Measurements from ENCODE around the gene MCM7. TPM values are rescaled to one million over a fixed set of nuclear protein-coding genes. Genes with fewer than 3 reads are reported as not detected.

Gene MCM7
- total RNA-seq, 1 experiment from 2014 or later, result 109 TPM

DNA sequence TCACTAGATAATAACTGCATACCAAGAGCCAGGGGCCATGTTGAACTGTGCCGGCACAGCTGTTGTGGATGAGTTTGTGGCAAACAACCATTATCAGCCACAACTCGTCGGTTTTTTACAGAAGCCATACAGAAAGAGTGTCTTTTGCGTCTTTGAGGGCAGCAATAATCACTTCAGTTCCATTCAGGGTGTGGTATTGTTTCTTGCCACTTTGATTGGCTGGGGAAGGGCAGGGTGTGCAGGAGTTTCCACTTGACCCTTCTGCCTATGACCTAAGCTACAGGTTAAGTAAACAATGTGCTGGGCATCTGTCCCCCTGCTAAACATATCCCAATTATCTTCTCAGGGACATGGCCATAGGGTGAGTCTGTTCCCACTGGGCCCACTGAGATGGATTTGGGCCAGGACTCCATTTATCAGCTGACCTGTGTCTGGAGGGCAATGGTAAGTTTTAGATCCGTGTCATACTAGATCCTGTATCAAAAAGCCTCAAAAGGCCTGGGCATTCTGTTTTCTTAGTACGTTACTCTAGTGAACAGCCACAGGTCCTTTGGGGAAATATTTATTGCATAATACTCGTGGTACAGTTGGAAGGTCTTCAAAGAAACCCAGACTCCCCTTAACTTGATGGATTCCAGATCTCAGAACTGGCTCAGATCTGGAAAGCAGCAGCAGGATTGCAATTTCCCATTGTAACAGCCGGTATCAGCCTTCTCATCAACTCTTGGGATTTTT, 35.6 kb downstream of the MCM7 start:
- Histone ChIP-seq H2AFZ (ENCODE audit: low read length) (no peak overlapping the region), H3K4me3 (ENCODE audit: low read length) (no peak overlapping the region), H3K9ac (ENCODE audit: low read length) (no peak overlapping the region), H3K79me2 (ENCODE audit: low read length) (no peaks in the 10 kb centered on the region), H3K36me3 (ENCODE audit: insufficient read depth, low read length) (peaks cover 27% of the 10 kb centered on the region), H3K27ac (ENCODE audit: low read length) (no peak overlapping the region), H4K20me1 (ENCODE audit: insufficient read depth, low read depth, low read length) (no peaks in the 10 kb centered on the region), H3K9me2 (replicated peaks; ENCODE audit: insufficient read depth, low read length) (no peaks in the 10 kb centered on the region), H3K4me2 (ENCODE audit: low read depth, low read length, poor library complexity, severe bottlenecking) (no peak overlapping the region), H3K9me3 (ENCODE audit: low read length) (peaks cover 6% of the 10 kb centered on the region), H3K27me3 (ENCODE audit: low read length) (no peaks in the 10 kb centered on the region), H3K4me1 (ENCODE audit: low read length) (no peaks in the 10 kb centered on the region)
- no peak for DNase-seq

DNA sequence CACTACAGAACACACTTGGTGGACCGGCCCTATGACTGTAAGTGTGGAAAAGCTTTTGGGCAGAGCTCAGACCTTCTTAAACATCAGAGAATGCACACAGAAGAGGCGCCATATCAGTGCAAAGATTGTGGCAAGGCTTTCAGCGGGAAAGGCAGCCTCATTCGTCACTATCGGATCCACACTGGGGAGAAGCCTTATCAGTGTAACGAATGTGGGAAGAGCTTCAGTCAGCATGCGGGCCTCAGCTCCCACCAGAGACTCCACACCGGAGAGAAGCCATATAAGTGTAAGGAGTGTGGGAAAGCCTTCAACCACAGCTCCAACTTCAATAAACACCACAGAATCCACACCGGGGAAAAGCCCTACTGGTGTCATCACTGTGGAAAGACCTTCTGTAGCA, 37.0 kb downstream of the MCM7 start:
- Histone ChIP-seq H3K27ac (ENCODE audit: low read length) (no peak overlapping the region), H3K27me3 (ENCODE audit: low read length) (no peaks in the 10 kb centered on the region), H3K4me1 (ENCODE audit: low read length) (peaks cover 6% of the 10 kb centered on the region), H3K36me3 (ENCODE audit: insufficient read depth, low read length) (peaks cover 15% of the 10 kb centered on the region), H3K9me2 (replicated peaks; ENCODE audit: insufficient read depth, low read length) (no peaks in the 10 kb centered on the region), H3K9ac (ENCODE audit: low read length) (no peak overlapping the region), H3K79me2 (ENCODE audit: low read length) (no peaks in the 10 kb centered on the region), H3K4me3 (ENCODE audit: low read length) (no peak overlapping the region), H2AFZ (ENCODE audit: low read length) (no peak overlapping the region), H4K20me1 (ENCODE audit: insufficient read depth, low read depth, low read length) (no peaks in the 10 kb centered on the region), H3K4me2 (ENCODE audit: low read depth, low read length, poor library complexity, severe bottlenecking) (no peak overlapping the region), H3K9me3 (ENCODE audit: low read length) (no peaks in the 10 kb centered on the region)
- no peak for DNase-seq

DNA sequence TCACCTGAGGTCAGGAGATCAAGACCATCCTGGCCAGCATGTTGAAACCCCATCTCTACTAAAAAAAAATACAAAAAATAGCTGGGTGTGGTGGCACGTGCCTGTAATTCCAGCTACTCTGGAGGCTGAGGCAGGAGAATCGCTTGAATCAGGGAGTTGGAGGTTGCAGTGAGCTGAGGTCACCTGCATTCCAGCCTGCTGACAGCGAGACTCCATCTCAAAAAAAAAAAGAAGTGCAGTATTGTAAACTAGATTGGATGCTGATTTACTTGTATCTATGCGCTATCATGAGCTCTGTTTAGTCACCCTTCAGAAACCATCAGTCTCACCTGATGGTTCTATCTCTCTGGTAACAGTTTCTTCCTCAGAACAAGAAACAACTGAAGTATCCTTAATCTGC, 37.8 kb downstream of the MCM7 start:
- no peaks in the 10 kb centered on the region for H3K27me3 ChIP-seq (ENCODE audit: low read length)
- H2AFZ ChIP-seq (ENCODE audit: low read length), result no peak overlapping the region
- H4K20me1 ChIP-seq (ENCODE audit: insufficient read depth, low read depth, low read length), result no peaks in the 10 kb centered on the region
- H3K79me2 ChIP-seq (ENCODE audit: low read length), result no peaks in the 10 kb centered on the region
- no peak overlapping the region for H3K9ac ChIP-seq (ENCODE audit: low read length)
- DNase-seq, result no peak
- H3K27ac ChIP-seq (ENCODE audit: low read length), result no peak overlapping the region
- no peaks in the 10 kb centered on the region for H3K9me2 ChIP-seq (replicated peaks; ENCODE audit: insufficient read depth, low read length)
- H3K9me3 ChIP-seq (ENCODE audit: low read length), result no peaks in the 10 kb centered on the region
- H3K4me1 ChIP-seq (ENCODE audit: low read length), result peaks cover 12% of the 10 kb centered on the region
- H3K4me2 ChIP-seq (ENCODE audit: low read depth, low read length, poor library complexity, severe bottlenecking), result no peak overlapping the region
- no peak overlapping the region for H3K4me3 ChIP-seq (ENCODE audit: low read length)
- peaks cover 22% of the 10 kb centered on the region for H3K36me3 ChIP-seq (ENCODE audit: insufficient read depth, low read length)

DNA sequence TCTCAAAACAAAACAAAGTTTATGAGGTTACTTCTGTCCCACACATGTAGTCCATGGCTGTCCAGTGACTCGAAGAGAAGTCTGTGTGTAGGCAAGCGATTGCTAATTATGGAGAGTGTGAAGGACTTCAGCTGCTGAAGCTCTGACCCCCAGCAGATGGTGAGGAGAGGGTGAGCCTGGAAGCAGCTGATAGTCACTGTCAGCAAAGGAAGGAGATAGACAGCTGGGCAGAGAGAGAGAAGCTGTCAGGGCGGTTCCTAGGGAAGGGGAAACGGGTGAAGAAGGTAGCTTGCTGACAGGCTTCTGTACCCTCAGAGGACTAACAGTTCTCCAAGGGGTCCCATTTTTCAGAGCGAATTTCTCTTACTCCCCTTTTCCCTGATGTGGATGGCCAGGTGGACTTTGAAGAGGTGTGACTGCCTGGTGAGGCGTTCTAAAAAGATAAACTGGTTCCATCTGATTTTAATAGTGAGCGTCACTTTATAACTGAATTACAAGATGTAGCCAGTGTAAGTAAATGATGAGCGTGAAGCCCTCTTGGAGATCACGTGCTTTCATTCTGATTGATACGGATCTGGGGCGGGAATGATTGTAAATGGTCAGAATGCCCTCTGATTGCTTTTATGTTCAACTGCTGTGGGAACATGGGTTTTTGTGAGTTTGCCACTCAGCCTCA, 39.5 kb downstream of the MCM7 start:
- H3K9ac ChIP-seq (ENCODE audit: low read length), result no peak overlapping the region
- no peak overlapping the region for H2AFZ ChIP-seq (ENCODE audit: low read length)
- no peaks in the 10 kb centered on the region for H3K9me3 ChIP-seq (ENCODE audit: low read length)
- no peaks in the 10 kb centered on the region for H3K9me2 ChIP-seq (replicated peaks; ENCODE audit: insufficient read depth, low read length)
- peaks cover 12% of the 10 kb centered on the region for H3K4me1 ChIP-seq (ENCODE audit: low read length)
- no peak for DNase-seq
- no peak overlapping the region for H3K4me3 ChIP-seq (ENCODE audit: low read length)
- H3K27me3 ChIP-seq (ENCODE audit: low read length), result no peaks in the 10 kb centered on the region
- no peaks in the 10 kb centered on the region for H3K79me2 ChIP-seq (ENCODE audit: low read length)
- H4K20me1 ChIP-seq (ENCODE audit: insufficient read depth, low read depth, low read length), result no peaks in the 10 kb centered on the region
- H3K4me2 ChIP-seq (ENCODE audit: low read depth, low read length, poor library complexity, severe bottlenecking), result no peak overlapping the region
- H3K27ac ChIP-seq (ENCODE audit: low read length), result no peak overlapping the region
- peaks cover 19% of the 10 kb centered on the region for H3K36me3 ChIP-seq (ENCODE audit: insufficient read depth, low read length)

DNA sequence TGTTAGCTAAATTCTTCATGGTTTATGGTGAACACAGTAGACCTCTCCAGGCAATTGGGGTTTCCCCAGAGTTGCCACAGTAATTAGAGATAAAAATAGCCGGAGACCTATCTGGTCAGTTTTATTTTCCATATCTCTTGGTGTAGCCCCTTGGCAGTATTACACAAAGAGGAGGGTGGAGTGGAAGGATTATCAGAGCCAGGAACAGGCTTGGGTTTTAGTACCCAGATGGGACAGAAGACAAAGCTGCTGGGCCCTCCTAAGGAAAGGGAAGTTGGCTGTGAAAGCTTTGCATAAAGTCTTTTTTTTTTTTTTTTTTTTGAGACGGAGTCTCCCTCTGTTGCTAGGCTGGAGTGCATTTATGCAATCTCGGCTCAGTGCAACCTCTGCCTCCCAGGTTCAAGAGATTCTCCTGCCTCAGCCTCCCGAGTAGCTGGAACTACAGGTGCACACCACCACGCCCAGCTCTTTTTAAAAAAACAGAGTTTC, 41.9 kb downstream of the MCM7 start:
- peak; percentile 74 for DNase-seq
- H3K9ac ChIP-seq (ENCODE audit: low read length), result peak overlapping the region; percentile 52

DNA sequence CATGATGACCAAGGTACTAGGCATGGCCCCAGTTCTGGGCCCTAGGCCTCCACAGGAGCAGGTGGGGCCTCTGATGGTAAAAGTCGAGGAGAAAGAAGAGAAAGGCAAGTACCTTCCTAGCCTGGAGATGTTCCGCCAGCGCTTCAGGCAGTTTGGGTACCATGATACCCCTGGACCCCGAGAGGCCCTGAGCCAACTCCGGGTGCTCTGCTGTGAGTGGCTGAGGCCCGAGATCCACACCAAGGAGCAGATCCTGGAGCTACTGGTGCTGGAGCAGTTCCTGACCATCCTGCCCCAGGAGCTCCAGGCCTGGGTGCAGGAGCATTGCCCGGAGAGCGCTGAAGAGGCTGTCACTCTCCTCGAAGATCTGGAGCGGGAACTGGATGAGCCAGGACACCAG, 44.2 kb downstream of the MCM7 start:
- Histone ChIP-seq H3K79me2 (ENCODE audit: low read length) (peaks cover 8% of the 10 kb centered on the region), H3K27me3 (ENCODE audit: low read length) (no peaks in the 10 kb centered on the region), H3K4me3 (ENCODE audit: low read length) (no peak overlapping the region), H3K9ac (ENCODE audit: low read length) (no peak overlapping the region), H4K20me1 (ENCODE audit: insufficient read depth, low read depth, low read length) (no peaks in the 10 kb centered on the region), H3K9me2 (replicated peaks; ENCODE audit: insufficient read depth, low read length) (no peaks in the 10 kb centered on the region), H3K4me2 (ENCODE audit: low read depth, low read length, poor library complexity, severe bottlenecking) (no peak overlapping the region), H3K4me1 (ENCODE audit: low read length) (peaks cover 12% of the 10 kb centered on the region), H3K36me3 (ENCODE audit: insufficient read depth, low read length) (peaks cover 7% of the 10 kb centered on the region), H2AFZ (ENCODE audit: low read length) (no peak overlapping the region), H3K27ac (ENCODE audit: low read length) (no peak overlapping the region), H3K9me3 (ENCODE audit: low read length) (no peaks in the 10 kb centered on the region)
- DNase-seq, result no peak

More for the DNA sequence above, 41.9 kb downstream of the MCM7 start:
- Histone ChIP-seq H3K27me3 (ENCODE audit: low read length) (no peaks in the 10 kb centered on the region), H4K20me1 (ENCODE audit: insufficient read depth, low read depth, low read length) (no peaks in the 10 kb centered on the region), H3K4me2 (ENCODE audit: low read depth, low read length, poor library complexity, severe bottlenecking) (peak overlapping the region; percentile 46), H3K36me3 (ENCODE audit: insufficient read depth, low read length) (peaks cover 13% of the 10 kb centered on the region), H3K79me2 (ENCODE audit: low read length) (no peaks in the 10 kb centered on the region), H3K4me1 (ENCODE audit: low read length) (peaks cover 12% of the 10 kb centered on the region), H3K9me3 (ENCODE audit: low read length) (no peaks in the 10 kb centered on the region), H3K4me3 (ENCODE audit: low read length) (no peak overlapping the region), H2AFZ (ENCODE audit: low read length) (no peak overlapping the region), H3K27ac (ENCODE audit: low read length) (peak overlapping the region; percentile 69), H3K9me2 (replicated peaks; ENCODE audit: insufficient read depth, low read length) (no peaks in the 10 kb centered on the region)

DNA sequence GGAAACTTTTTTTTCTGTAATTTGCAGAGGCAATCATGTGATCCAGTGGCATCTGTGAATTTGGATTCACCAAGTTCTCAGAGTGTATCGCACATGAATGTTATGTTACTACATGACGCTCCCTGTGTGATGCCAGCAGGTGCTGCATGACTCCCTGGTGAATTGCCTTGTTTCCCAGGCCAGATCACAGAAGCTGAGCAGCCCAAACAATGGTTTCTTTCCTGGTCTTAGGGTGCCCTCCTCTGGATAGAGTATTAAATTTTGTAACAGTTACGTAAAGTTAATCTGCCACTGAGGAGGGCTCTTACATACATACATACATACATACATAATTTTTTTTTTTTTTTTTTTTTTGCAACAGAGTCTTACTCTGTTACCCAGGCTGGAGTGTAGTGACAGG, 48.0 kb downstream of the MCM7 start:
- Histone ChIP-seq H3K27me3 (ENCODE audit: low read length) (no peaks in the 10 kb centered on the region), H4K20me1 (ENCODE audit: insufficient read depth, low read depth, low read length) (no peaks in the 10 kb centered on the region), H3K4me3 (ENCODE audit: low read length) (no peak overlapping the region), H3K9me3 (ENCODE audit: low read length) (no peaks in the 10 kb centered on the region), H3K79me2 (ENCODE audit: low read length) (peaks cover 26% of the 10 kb centered on the region), H3K4me1 (ENCODE audit: low read length) (peaks cover 15% of the 10 kb centered on the region), H3K9ac (ENCODE audit: low read length) (no peak overlapping the region), H3K27ac (ENCODE audit: low read length) (no peak overlapping the region), H3K36me3 (ENCODE audit: insufficient read depth, low read length) (no peaks in the 10 kb centered on the region), H3K4me2 (ENCODE audit: low read depth, low read length, poor library complexity, severe bottlenecking) (no peak overlapping the region), H3K9me2 (replicated peaks; ENCODE audit: insufficient read depth, low read length) (no peaks in the 10 kb centered on the region), H2AFZ (ENCODE audit: low read length) (no peak overlapping the region)
- DNase-seq, result peak; percentile 74

DNA sequence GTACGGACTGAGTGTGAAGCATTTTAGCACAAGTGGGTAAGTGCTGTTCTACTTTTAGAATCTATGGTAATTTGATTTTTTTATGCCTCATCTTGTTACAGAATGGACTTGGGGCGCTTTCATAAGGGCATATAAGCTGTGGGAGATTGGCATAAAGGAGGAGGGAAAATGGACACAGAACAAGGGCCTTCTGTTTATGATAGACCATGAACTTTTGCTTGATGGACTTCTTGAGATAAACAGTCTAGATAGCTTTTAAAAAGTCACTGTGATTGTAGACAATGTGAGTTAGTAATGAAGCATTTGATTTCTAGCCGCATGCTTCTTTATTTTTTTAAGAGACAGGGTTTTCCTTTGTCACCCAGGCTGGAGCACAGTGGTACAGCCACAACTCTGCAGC, 49.6 kb downstream of the MCM7 start:
- no peaks in the 10 kb centered on the region for H4K20me1 ChIP-seq (ENCODE audit: insufficient read depth, low read depth, low read length)
- no peak overlapping the region for H3K4me3 ChIP-seq (ENCODE audit: low read length)
- no peak for DNase-seq
- no peak overlapping the region for H2AFZ ChIP-seq (ENCODE audit: low read length)
- H3K9ac ChIP-seq (ENCODE audit: low read length), result no peak overlapping the region
- peaks cover 26% of the 10 kb centered on the region for H3K79me2 ChIP-seq (ENCODE audit: low read length)
- H3K9me3 ChIP-seq (ENCODE audit: low read length), result no peaks in the 10 kb centered on the region
- peaks cover 15% of the 10 kb centered on the region for H3K4me1 ChIP-seq (ENCODE audit: low read length)
- H3K36me3 ChIP-seq (ENCODE audit: insufficient read depth, low read length), result no peaks in the 10 kb centered on the region
- no peaks in the 10 kb centered on the region for H3K27me3 ChIP-seq (ENCODE audit: low read length)
- H3K4me2 ChIP-seq (ENCODE audit: low read depth, low read length, poor library complexity, severe bottlenecking), result no peak overlapping the region
- no peak overlapping the region for H3K27ac ChIP-seq (ENCODE audit: low read length)
- H3K9me2 ChIP-seq (replicated peaks; ENCODE audit: insufficient read depth, low read length), result no peaks in the 10 kb centered on the region

All from Karpas-422 (cell line).